OCI-LY1 (cell line): ENCODE measurements around the gene CBLC.

Source experiments
- H2AFZ ChIP-seq: fragments of 200-600 bp; sonication (generic), shearing (Covaris generic); 2 replicates; pipeline ENCODE4 v1.6.0; 2014; ENCODE audit warnings: antibody characterized with exemption, mild to moderate bottlenecking, low read length
- H3F3A ChIP-seq: fragments of 200-600 bp; sonication (generic), shearing (Covaris generic); 2 replicates; pipeline ENCODE4 v1.6.0; 2014; ENCODE audit warnings: mild to moderate bottlenecking, antibody characterized with exemption, low read length, moderate library complexity; ENCODE audit not compliant: insufficient read depth
- H3K27ac ChIP-seq: fragments of 200-600 bp; sonication (generic); 2 replicates; pipeline ENCODE4 v1.5.1; 2014; ENCODE audit warnings: low read length, mixed run types, mild to moderate bottlenecking, low read depth; ENCODE audit not compliant: poor library complexity, severe bottlenecking
- H3K27me3 ChIP-seq: fragments of 200-600 bp; sonication (generic); 2 replicates; pipeline ENCODE4 v1.6.0; 2014; ENCODE audit warnings: antibody characterized with exemption, mild to moderate bottlenecking, low read length, moderate library complexity; ENCODE audit not compliant: insufficient read depth
- H3K36me3 ChIP-seq: fragments of 200-600 bp; sonication (generic); 2 replicates; pipeline ENCODE4 v1.6.1; 2014; ENCODE audit warnings: mild to moderate bottlenecking, antibody characterized with exemption, low read length, moderate library complexity, mixed read lengths; ENCODE audit not compliant: insufficient read depth
- H3K4me1 ChIP-seq: fragments of 200-600 bp; sonication (generic); 2 replicates; pipeline ENCODE4 v1.5.1; 2014; ENCODE audit warnings: mild to moderate bottlenecking, low read length, moderate library complexity; ENCODE audit not compliant: insufficient read depth, severe bottlenecking
- H3K4me2 ChIP-seq: fragments of 200-600 bp; sonication (generic), shearing (Covaris generic); 2 replicates; pipeline ENCODE4 v1.6.1; 2014; ENCODE audit warnings: low read length
- H3K4me3 ChIP-seq: fragments of 200-600 bp; sonication (generic); 2 replicates; pipeline ENCODE4 v1.5.1; 2014; ENCODE audit warnings: low read length, low read depth, mild to moderate bottlenecking, mixed read lengths; ENCODE audit not compliant: poor library complexity, severe bottlenecking
- H3K79me2 ChIP-seq: fragments of 200-600 bp; shearing (Covaris generic); 2 replicates; pipeline ENCODE4 v1.6.1; 2016; ENCODE audit warnings: mixed run types, low read length, mixed read lengths; ENCODE audit not compliant: insufficient read depth
- H3K9ac ChIP-seq: fragments of 200-600 bp; sonication (generic), shearing (Covaris generic); 2 replicates; pipeline ENCODE4 v1.6.1; 2014; ENCODE audit warnings: mild to moderate bottlenecking, low read length, mixed read lengths
- H3K9me2 ChIP-seq: fragments of 200-600 bp; sonication (generic), shearing (Covaris generic); 2 replicates; pipeline ENCODE4 v1.6.1; 2014; ENCODE audit warnings: low read depth, mild to moderate bottlenecking, low read length, mixed read lengths
- H3K9me3 ChIP-seq: fragments of 200-600 bp; shearing (Covaris generic); 2 replicates; pipeline ENCODE4 v1.6.1; 2014; ENCODE audit warnings: low read length, mixed read lengths
- H4K20me1 ChIP-seq: fragments of 200-600 bp; sonication (generic), shearing (Covaris generic); 2 replicates; pipeline ENCODE4 v1.6.0; 2016; ENCODE audit warnings: mild to moderate bottlenecking, low read length; ENCODE audit not compliant: insufficient read depth
- EZH2 ChIP-seq: fragments of 200-600 bp; sonication (generic), shearing (Covaris generic); IDR thresholded peaks from 2 replicates; pipeline ENCODE4 v1.8.0; 2017; ENCODE audit warnings: borderline replicate concordance, mixed run types, mild to moderate bottlenecking, antibody characterized with exemption, low read length, moderate library complexity, mixed read lengths
- TF ChIP-seq, protein P1 (sequence below): fragments of 200-600 bp; sonication (generic), shearing (Covaris generic); IDR thresholded peaks from 2 replicates; pipeline ENCODE4 v1.5.1; 2017; ENCODE audit warnings: mild to moderate bottlenecking, antibody characterized with exemption, low read length, moderate library complexity, mixed read lengths

The CBLC gene

DNA sequence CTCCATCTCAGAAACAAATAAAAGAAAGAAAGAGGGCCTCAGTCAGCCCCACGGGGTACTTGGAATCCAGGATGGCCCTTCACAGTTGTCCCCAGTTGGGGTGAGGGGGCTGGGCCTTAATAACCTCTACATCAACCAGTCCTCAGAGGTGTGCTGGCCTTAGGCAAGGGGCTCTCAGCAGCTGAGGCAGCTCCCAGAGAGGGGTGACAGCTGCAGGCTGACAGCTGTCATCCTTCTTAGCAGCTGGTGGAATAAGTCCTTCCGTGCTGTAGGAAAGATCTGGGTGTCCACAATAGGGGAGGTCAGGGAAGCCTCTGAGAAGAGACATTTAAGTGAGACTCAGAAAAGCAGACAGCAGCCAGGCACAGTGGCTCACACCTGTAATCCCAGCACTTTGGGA lies 38.6 kb downstream of the CBLC start:
- H3K79me2 ChIP-seq, result no peaks in the 10 kb centered on the region
- no peak overlapping the region for H3K27ac ChIP-seq
- no peak overlapping the region for H3K9ac ChIP-seq
- no peaks in the 10 kb centered on the region for H3F3A ChIP-seq
- no peaks in the 10 kb centered on the region for H3K4me1 ChIP-seq
- H2AFZ ChIP-seq, result no peak overlapping the region
- H3K36me3 ChIP-seq, result no peaks in the 10 kb centered on the region
- H3K9me2 ChIP-seq, result no peaks in the 10 kb centered on the region
- no peaks in the 10 kb centered on the region for H3K9me3 ChIP-seq
- no peak overlapping the region for H3K4me2 ChIP-seq
- H3K27me3 ChIP-seq, result no peaks in the 10 kb centered on the region
- no peaks in the 10 kb centered on the region for H4K20me1 ChIP-seq
- no peak overlapping the region for H3K4me3 ChIP-seq
- TF ChIP-seq, protein P1, sequence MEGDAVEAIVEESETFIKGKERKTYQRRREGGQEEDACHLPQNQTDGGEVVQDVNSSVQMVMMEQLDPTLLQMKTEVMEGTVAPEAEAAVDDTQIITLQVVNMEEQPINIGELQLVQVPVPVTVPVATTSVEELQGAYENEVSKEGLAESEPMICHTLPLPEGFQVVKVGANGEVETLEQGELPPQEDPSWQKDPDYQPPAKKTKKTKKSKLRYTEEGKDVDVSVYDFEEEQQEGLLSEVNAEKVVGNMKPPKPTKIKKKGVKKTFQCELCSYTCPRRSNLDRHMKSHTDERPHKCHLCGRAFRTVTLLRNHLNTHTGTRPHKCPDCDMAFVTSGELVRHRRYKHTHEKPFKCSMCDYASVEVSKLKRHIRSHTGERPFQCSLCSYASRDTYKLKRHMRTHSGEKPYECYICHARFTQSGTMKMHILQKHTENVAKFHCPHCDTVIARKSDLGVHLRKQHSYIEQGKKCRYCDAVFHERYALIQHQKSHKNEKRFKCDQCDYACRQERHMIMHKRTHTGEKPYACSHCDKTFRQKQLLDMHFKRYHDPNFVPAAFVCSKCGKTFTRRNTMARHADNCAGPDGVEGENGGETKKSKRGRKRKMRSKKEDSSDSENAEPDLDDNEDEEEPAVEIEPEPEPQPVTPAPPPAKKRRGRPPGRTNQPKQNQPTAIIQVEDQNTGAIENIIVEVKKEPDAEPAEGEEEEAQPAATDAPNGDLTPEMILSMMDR, result no peak
- TF ChIP-seq EZH2, result no peak

DNA sequence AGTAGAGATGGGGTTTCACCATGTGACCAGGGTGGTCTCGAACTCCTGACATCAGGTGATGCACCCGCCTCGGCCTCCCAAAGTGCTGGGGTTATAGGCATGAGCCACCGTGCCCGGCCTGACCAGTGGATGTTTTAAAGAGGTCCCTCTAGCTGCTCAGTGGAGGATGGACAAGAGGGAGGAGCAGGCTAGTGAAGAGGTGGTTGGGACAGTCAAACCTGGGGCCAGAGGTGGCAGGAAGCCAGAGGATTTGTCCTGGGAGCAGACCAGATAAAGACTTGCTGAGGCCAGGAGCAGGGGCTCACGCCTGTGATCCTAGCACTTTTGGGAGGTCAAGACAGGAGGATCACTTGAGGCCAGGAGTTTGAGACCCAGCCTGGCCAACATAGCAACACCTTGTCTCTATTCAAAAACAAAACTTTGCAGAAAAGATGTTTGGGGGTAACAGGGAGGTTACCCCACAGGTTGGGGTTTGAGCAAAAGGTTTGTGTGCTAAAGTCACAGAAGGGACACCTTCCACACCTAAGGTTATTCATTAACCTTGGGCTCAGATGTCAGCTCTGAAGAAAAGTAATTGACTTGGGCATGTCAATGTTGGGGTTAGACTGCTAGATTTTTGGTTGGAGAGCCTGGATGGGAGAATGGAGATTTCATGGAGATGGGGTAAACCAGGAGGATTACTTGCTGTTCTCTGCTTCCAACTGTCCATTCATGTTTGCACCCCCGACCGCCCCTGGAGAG lies 40.2 kb downstream of the CBLC start:
- no peaks in the 10 kb centered on the region for H3K36me3 ChIP-seq
- no peak for TF ChIP-seq EZH2
- TF ChIP-seq, protein P1, result no peak
- H3K4me2 ChIP-seq, result no peak overlapping the region
- no peaks in the 10 kb centered on the region for H3K9me2 ChIP-seq
- no peaks in the 10 kb centered on the region for H3K27me3 ChIP-seq
- H3K4me1 ChIP-seq, result no peaks in the 10 kb centered on the region
- no peaks in the 10 kb centered on the region for H4K20me1 ChIP-seq
- H3K79me2 ChIP-seq, result no peaks in the 10 kb centered on the region
- no peak overlapping the region for H3K27ac ChIP-seq
- no peaks in the 10 kb centered on the region for H3K9me3 ChIP-seq
- no peak overlapping the region for H2AFZ ChIP-seq
- no peak overlapping the region for H3K4me3 ChIP-seq
- H3K9ac ChIP-seq, result no peak overlapping the region
- H3F3A ChIP-seq, result no peaks in the 10 kb centered on the region

DNA sequence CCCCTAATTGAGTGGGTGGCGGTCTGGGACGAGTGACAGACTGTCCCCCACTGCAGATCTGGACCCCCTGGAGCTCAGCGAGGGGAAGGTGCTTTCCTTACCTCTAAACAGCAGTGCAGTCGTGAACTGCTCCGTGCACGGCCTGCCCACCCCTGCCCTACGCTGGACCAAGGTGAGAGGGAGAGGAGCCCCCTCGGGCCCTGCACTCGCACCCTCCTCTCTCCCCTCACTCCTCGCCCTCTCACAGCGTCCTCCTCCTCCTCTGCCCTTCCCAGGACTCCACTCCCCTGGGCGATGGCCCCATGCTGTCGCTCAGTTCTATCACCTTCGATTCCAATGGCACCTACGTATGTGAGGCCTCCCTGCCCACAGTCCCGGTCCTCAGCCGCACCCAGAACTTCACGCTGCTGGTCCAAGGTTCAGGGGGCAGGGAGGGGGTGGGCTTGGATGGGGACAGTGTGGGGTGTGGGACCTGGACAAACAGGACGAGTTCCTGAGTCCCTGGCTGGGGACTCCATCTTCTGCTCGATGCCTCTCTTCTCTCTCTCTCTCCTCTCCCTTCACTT lies 40.9 kb downstream of the CBLC start:
- H3K9me2 ChIP-seq, result no peaks in the 10 kb centered on the region
- H4K20me1 ChIP-seq, result no peaks in the 10 kb centered on the region
- no peaks in the 10 kb centered on the region for H3F3A ChIP-seq
- no peaks in the 10 kb centered on the region for H3K79me2 ChIP-seq
- TF ChIP-seq, protein P1, result no peak
- no peak for TF ChIP-seq EZH2
- H3K27me3 ChIP-seq, result peaks cover 4% of the 10 kb centered on the region; the same call in 1 of the 2 replicates
- H3K9me3 ChIP-seq, result no peaks in the 10 kb centered on the region
- H3K4me1 ChIP-seq, result no peaks in the 10 kb centered on the region
- H3K27ac ChIP-seq, result no peak overlapping the region
- H2AFZ ChIP-seq, result no peak overlapping the region
- no peak overlapping the region for H3K9ac ChIP-seq
- H3K36me3 ChIP-seq, result no peaks in the 10 kb centered on the region
- H3K4me3 ChIP-seq, result no peak overlapping the region
- no peak overlapping the region for H3K4me2 ChIP-seq
